Renal cortex interstitium (tissue), 11 donors: ENCODE results near the gene SRSF2. TPM values are rescaled to one million over a fixed set of nuclear protein-coding genes. Genes with fewer than 3 reads are reported as not detected.
"Not testable (repeated sequence)": the region's sequence is repeated elsewhere in the genome, so short reads cannot be mapped to it uniquely, and the experiment has no call there.

Experiments used
- DNase-seq, 11 donors: peaks; one replicate each; pipeline ENCODE4 v3.0.0-alpha.2; 2013; ENCODE audit warnings: low read depth in 9 of 11, low spot score in 4 of 11; ENCODE audit errors: extremely low read depth in 1 of 11
- polyA plus RNA-seq, 3 donors: library from polyadenylated mRNA; unstranded; fragments of 120-200 nt; gene quantifications; one replicate each; pipeline ENCODE4 v1.2.1, GENCODE V29; 2013; ENCODE audit not compliant: insufficient read length in 3 of 3

The SRSF2 gene
- polyA plus RNA-seq, 3 donors = 344 to 434 (median 371) TPM

DNA sequence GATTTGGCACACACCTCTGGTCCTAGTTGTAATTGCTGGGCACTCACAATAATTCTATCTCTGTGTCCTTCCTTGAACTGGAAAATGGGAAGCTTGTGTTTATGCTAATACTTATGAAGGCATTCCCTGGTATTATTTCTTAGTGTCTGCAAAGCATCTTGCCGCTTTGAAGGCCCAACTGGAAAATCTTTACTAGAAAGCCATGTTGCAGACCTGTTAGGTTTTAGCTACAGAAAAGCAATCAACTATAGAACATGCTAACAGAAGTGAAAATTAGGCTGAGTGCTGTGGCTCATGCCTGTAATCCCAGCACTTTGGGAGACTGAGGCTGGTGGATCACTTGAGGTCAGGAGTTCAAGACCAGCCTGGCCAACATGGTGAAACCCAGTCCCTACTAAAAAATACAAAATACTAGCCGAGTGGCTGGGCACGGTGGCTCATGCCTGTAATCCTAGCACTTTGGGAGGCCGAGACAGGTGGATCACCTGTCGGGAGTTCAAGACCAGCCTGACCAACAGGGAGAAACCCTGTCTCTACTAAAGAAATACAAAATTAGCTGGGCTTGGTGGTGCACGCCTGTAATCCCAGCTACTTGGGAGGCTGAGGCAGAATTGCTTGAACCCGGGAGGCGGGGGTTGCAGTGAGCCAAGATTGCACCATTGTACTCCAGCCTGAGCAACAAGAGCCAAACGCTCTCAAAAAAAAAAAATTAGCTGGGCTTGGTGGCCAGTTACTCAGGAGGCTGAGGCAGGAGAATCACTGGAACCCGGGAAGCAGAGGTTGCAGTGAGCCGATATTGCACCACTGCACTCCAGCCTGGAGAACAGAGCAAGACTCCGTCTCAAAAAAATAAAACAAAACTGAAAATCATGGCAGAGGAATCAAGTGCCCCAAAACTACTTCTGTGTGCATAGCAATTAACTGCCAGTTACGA lies 5.1 kb downstream of the SRSF2 start:
- DNase-seq = not testable (repeated sequence)

DNA sequence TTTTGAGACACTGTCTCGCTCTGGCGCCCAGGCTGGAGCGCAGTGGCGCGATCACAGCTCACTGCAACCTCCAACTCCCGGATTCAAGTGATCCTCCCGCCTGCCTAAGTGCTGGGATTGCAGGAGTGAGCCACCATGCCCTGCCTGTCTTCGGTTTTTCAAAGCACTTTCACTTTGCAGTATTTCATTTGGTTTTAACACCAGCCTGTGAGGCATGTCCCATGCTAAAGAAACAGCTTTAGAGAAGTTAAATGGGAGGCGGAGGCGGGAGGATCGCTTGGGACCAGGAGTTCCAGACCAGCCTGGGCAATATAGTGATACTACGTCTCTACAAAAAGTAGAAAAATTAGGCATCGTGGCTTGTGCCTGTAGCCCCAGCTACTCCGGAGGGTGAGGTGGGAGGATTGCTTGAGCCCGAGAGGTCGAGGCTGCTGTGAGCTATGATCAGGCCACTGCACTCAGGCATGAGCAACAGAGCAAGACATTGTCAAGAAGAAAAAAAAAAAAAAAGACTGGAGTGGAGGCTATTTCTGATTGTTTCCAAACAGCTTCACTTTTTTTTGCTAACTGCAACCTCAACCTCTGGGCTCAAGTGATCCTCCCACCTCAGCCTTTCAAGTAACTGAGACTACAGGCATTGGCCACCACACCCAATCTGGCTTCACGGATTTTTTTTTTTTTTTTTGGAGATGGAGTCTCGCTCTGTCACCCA lies 9.2 kb downstream of the SRSF2 start:
- DNase-seq = no peak

DNA sequence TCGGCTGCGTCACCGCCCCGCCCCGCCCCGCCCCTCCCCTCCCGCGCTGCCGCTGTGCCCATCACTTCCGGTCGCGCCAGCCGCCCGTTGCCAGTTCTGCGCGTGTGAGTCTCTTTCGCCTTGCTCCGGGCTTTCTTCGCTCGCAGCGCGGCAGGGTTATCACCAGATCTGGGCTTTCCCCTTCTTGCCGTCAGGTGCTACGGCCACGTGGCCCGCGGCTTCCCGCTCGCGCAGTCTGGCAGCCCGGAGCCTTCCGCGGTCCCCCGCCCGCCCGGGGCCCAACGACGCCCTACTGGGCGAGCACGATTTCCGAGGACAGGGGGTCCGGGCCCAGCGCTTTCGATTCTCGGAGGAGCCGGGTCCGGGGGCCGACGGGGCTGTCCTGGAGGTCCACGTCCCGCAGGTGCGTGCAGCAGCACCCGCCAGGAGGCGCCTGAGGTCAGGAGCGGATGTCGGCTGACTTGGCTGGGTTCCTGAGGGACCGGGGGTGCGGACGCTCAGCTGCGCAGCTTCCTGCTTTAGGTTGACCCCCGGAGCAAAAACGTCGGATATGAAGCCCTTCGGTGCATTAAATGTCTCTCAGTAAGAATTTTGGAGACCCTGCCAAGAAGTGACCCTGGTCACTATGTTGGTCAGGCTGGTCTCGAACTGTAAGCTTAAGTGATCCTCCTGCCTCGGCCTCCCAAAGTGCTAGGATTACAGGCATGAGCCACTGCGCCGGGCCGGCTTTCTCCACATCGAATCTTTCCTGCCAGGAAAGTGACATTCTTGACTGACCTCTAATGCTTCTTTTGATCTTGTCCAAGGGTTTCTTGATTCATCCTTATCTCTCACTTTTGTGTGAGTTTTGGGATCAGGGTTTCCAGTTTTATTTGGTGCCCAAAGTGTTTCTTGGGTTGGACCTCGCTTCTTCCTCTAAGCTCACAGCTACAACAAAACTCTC lies 10.1 kb downstream of the SRSF2 start, which contains the start of gene METTL23:
Gene METTL23, plus strand, starts transcription at position 64 of the 943 bp plus-strand sequence. CDS start 2,872 bp downstream, outside the sequence.
- DNase-seq = peak in 1 of 11 donors; percentile 75

DNA sequence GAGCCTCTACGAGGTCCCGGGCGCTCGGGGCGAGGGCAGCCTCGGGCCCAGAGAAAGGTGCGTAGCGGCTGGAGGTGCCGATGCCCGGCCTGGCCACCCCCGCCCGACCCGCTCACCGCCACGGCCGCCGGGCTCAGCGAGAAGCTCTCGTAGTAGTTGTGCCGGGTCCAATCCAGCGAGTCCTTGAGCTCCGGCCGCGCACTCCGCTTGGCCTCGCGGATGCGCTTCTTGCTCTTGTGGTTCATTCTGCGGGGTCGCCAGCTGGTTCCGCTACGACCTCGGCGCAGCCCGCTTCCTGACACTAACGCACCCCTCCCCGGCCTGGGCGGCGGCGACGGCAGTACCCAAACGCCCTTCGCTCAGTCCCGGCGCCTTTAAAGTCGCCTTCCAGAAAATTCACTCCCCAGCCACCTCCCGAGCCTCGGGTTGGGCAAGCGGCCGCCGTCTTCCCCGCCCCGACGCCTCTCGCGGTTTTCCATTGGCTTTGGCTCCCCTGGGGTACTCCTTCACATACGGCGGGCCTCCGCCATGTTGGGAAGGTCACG lies 10.8 kb downstream of the SRSF2 start, which contains the start of gene JMJD6:
Gene JMJD6, minus strand, starts transcription at position 376 of the 545 bp plus-strand sequence. Its CDS starts 131 bp downstream, at position 245.
- peak in 10 of 11 donors; percentile 78 to 95 (median 91) for DNase-seq

DNA sequence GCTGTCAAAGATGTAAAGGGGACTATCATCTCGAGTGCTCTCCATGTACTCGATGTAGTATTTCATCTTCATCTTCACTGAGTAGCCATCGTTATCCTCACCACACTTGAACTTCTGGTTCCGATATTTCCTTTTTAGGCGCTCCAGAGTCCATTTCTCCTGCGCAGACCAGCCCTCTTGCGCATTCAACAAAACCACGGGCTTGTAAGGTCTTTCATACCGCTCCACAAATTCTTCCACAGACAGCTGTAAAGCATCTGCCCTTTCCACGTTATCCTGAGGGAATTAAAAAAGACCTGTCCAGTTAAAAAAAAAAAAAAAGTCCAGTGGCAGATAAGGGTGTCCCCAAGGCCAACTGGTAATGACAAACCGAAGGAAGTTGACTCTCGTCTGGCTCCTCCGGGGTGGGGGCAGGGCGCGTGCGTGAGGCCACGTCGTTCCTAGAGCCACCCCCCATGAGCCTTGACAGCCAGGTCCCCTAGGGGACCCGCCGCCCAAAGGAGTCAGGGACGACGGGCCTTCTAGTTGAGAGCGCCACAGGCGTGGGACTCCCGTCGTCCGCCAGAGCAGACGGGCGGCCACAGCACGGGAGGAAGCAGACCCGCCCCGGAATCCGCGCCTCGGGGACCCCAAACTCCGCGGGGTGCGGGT lies 11.4 kb downstream of the SRSF2 start:
- DNase-seq = no peak

DNA sequence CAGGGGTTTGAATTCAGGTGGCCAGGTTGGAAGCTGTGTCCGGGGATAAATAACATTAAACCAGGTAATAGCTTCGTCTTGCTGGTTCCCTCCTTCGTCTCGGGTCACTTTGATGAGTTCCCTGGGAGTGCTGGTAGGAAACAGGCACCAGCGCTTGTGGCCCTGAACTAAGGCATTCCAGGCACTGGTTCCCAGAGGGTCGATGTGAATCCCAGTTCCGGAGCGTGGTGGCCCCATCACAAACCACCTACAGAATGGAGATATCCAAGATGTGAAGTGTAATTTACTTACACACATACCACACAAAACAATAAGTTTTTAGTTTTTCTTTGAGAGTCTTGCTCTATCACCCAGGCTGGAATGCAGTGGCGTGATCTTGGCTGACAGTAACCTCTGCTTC lies 13.3 kb downstream of the SRSF2 start:
- no peak for DNase-seq

DNA sequence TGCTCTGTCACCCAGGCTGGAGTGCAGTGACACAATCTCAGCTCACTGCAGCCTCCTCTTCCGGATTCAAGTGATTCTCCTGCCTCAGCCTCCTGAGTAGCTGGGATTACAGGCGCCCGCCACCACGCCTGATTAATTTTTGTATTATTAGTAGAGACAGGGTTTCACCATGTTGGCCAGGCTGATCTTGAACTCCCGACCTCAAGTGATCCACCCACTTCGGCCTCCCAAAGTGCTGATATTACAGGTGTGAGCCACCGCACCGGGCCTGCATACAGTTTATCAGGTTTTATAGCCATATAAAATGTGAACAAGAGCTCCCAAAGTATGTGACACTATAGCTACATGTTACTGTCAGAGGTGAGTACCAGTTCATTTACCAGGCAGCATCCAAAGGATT lies 14.2 kb downstream of the SRSF2 start:
- not testable (repeated sequence) for DNase-seq

DNA sequence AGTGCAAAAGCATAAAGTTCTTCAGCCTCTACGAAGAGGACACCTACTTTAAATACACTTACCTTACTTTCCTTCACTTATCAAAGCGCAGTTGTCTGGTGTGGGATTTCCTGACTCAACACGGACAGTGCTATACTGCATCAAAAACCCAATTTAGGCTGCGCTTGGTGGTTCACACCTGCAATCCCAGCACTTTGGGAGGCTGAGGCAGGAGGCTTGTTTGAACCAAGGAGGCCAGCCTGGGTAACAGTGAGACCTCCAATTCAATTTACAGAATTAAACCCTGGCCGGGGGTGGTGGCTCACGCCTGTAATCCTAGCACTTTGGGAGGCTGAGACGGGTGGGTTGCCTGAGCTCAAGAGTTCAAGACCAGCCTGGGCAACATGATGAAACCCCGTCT lies 14.9 kb downstream of the SRSF2 start:
- DNase-seq = no peak

DNA sequence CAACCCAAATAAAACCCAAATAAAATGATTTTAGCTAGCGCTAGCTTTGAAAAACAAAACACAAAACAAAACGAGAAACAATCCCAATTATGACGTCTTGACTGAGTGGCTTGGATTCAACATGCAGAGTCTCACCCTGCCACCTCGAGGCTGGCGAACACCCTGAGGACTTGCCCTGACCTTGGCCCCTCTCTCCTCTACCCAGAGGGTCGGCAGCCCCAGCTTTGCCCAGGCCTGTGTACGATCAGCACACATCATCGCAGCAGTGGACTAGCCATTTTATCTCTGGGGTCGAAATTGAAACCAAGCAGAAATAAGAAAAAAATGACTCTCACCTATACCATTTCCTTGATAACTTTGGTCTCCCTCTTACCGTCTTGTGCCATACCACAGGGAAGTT lies 15.7 kb downstream of the SRSF2 start:
- no peak for DNase-seq

DNA sequence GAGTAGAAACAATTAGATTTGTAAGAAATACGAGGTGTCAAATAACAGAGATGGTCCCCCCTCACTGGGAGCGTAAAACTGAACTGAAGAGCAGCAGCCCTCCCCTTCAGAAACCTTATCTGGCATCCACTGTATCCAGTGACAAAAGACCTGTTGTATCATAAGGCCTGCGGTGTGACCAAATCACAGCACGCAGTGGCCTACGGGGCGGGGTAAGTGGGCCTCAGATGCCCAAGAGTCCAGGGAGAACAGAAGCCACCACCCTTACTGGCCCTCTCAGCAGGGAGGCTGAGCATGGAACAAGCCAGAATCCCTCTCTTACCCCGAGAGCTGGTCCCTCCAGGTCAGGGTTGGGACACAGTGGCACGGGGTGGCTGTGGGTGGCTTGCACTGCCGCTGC lies 16.2 kb downstream of the SRSF2 start:
- DNase-seq = no peak

DNA sequence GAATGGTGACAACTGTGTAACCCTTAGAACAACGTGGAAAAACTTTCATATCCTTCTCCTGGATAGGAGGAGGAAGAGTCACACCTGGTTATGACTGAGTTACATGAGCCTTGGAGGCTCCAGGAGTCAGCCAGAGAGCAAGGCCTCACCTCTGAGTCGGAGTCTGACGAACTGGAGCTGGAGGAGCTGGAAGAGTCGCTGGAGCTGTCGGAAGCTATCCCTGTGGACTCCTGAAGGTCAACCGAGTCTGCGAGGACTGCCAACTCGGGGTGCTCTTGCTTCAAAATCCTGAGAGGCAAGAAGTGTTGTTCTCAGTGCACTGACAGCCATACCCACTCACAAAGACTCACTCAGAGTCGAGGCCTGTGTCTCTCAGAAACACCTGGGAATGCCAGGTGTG lies 16.9 kb downstream of the SRSF2 start:
- DNase-seq = no peak

DNA sequence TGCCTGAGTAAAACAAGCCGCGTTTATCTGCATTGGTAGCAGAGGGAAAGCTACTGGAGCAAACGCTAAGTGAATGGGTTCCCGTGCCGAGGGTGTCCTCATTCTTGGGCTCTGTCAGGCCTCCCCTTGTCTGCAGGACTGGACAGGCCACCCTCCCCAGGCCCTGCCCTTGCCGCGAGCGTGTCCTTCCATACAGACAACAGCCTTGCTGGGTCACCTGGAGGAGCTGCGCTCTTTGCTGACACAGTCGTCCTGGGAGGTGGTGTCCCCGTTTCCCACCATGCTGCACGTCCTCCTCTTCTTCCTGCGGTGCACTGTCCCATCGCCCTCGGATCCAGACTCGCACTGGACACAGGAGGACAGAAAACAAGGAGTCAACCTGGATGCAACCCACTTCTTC lies 18.6 kb downstream of the SRSF2 start:
- DNase-seq = no peak

DNA sequence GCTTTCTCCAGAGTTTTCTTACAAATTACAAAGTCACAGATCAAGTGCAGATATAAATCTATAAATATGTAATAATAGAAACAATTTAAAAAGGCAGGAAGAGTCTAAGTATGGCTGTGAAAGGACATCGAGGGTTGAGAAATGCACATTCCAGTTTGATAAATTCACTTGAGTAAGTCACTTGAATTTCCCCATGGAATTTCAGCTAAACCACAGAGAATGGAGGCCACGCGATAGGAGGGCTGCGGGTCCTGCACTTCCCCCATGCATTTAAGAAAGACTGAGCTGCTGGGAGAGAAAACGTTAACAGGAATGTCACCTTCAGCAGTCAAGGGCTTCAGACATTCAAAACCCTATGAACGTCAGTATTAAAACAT lies 20.3 kb downstream of the SRSF2 start:
- DNase-seq = no peak

DNA sequence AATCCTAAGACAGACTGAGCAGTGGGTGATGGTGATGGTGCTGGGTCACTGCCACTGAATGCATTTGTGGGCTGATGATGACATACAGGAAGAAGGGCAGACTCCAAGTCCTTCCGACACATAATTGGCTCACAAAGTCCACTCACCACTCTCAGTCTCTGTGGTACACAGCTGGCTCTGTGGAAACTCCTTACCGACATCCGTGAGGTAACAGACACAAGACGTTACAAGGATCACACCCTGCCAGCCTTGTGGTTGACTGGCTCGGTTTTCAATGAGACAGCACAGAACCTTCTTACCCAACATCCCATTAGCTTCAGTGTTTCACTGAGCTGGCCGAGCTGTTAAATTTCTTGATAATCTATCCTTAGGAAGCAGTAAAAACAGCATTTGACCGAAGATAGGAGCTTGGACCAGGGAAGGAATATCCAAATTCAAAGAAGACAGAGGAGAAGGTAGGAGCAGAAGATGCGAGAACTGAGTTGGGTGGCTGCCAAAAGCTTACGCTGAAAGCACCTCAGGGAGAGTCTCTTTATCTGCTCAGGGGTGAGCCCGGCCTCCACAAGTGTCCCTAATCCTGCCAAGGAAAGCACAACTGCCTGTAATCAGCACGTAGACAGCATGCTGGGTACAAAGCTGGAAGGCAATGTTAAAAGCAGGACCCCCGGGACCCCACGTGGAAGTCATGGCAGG lies 20.8 kb downstream of the SRSF2 start:
- no peak for DNase-seq

DNA sequence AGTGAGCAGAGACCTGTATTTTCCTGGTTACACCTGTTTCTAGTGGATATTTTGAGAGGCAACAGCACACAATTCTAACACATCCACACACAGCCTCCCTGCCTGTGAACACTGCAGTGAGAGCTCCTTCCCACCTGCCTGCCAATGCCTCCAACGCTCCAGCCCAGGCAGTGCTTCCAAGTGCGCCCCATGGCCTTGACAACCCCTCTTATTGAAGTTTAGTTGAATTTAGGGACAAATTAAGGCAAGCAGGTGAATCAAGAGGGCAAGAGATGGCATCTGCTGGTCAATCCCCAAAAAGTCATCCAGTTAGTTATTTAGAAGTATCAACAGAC lies 21.7 kb downstream of the SRSF2 start:
- no peak for DNase-seq

DNA sequence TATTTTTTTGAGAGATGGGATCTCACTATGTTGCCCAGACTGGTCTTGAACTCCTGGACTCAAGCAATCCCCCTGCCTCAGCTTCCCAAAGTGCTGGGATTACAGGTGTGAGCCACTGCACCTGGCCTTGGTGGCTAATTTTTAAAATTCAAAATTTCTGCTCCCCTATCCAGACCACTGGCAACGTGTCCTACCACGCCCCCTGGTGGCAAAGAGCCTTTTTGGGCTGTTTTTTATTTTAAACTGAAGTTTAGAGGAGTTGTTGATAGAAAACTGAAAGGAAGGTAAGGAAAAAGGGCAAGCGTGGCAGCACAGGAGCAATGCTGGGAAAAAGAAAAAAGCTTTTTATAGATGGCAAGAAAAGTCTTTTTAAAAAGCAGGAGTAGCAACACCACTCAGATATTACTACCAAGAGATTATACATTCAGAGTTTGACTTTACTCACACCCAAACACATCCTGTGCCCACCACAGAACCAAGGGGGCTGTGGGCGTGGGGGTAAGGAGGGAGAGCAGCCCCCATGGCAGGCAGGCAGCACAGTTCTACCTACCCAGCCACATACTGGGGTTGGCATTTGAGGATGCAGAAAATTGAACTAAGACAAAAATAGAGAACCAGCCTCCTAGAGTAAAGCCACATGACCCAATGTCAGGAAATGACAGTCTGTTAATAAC lies 22.2 kb downstream of the SRSF2 start:
- DNase-seq = no peak

DNA sequence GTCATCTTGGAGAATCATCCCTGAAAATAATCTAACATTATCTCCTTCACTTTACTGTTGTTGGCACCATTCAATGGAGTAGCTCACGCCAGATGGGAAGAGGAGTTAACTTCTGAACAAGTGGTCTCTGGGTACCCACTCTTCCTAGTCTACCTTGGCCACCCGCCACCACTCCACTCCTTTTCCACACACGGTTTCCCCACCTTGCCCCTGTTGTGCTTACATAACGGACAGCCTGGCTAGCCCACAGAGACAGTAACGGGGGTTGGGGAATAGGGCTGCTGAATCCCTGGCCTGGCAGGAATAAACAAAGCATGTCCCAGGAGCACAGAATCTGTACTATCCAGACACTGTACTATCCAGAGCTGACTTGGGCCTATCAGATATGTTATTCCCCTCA lies 22.8 kb downstream of the SRSF2 start:
- DNase-seq = no peak
